Stimulated activated CD4-positive, alpha-beta T cell treated with anti-CD3 and anti-CD28 coated beads, Interleukin-1b, Interleukin-23, amount 100 ng/mL, for 1 hour (primary cell): Measurements from ENCODE around the gene OR10G7.

Source experiments
- DNase-seq, 2 donors: peaks; one replicate each; pipeline ENCODE4 v3.0.0-alpha.2; 2020; ENCODE audit warnings: low read depth in 2 of 2

Gene OR10G7, protein sequence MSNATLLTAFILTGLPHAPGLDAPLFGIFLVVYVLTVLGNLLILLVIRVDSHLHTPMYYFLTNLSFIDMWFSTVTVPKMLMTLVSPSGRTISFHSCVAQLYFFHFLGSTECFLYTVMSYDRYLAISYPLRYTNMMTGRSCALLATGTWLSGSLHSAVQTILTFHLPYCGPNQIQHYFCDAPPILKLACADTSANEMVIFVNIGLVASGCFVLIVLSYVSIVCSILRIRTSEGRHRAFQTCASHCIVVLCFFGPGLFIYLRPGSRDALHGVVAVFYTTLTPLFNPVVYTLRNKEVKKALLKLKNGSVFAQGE

GRCh38 chr11:124041254-124041653 lies at the start of gene OR10G7:
TSS of gene OR10G7 (minus strand) at chr11:124041325. CDS start at chr11:124039001, 2,324 bp downstream.
- no peak for DNase-seq

DNA sequence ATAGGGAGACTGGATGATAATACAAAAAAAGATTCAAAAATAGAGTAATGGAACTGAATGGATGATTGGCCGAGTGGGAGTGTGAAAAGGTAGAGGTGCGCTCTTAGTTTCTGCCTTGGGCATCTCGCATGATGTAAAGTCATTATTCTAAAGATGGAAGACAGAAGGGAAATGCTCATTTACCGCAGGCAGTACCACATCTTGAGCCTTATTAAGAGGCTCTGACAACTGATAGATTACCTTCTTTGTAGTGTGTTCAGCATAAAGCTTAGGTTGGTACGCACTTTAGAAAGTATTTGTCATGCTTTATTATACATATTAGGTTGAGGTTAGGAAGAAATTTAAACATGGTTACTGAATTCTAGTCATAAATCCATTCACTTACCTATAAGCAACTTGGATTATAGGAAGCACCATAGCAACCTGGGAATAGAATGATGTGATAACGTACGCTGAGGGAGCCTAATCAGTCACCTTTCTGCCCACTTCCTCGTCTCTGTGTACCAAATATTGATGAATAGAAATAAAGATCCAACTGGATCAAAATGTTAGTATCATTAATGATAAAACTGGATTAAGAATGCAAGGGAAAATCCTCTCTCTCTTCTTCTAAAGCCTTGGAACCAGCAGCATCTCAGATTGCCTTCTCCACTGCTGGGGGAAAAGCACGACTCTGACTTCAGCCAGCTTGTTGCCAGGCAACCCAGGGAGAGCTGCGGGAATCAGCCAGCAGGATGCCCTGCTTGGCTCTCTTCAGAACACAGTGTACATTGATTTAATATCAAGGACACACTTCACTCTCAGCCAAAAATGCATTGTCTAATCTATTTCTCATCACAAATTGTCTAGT lies 45.1 kb upstream of the OR10G7 start:
- DNase-seq = no peak

GRCh38 chr11:124085583-124085982 lies 44.5 kb upstream of the OR10G7 start:
- no peak for DNase-seq

- no peak for DNase-seq
These were observed 41.2 kb upstream of the OR10G7 start for GRCh38 chr11:124082371-124082770.

DNA sequence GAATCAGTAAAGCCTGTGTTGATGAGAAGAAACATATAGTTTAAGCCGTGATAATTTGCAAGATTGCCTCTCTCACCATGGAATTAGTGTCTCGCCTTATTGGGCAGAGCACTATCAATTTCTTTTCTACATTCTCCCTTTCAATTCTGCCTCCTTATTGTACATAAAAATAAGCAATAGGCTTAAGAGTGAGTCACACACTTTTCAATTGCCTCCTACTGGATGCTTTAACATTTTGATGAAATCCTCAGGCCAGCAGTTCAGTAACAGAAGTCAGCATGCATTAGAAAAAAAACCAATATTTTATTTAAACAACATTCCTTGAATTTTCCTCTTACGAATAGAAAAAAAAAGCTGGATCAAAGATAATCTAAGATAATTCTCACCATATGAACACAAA lies 40.4 kb upstream of the OR10G7 start:
- no peak for DNase-seq

- DNase-seq = no peak
These were observed 39.3 kb upstream of the OR10G7 start for GRCh38 chr11:124080327-124081001.

DNA sequence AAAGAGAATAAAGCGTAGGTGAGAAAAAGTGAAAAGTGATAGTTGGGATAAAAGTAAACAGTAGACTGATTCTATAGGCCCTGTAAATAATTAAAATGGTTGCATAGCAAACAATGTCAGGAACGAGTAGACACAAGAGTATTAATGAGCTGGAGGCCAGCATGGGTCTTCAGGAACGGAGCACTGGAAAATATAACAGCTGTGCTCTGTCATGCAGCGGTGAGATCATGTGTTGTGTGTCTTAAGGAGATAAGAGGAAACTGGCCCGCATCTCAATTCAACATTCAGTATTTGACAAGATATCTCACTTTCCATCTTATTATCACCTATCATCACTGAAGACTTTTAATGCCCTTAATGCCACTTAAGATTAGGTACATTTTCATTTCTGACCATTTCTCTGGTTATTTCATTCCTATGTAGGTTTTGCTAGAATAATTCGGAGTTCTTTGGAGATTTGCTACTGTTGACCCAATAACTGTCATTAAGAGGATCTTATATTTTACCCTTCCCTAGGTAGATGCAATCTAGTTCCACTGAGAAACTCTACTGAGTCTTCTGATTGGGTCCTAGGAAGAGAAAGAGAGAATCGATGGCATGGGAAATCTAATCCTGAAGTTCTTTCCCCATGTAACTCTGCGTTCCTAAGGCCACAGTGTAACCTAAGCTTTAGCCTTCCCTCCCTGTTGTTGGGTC lies 38.7 kb upstream of the OR10G7 start:
- DNase-seq = no peak

DNA sequence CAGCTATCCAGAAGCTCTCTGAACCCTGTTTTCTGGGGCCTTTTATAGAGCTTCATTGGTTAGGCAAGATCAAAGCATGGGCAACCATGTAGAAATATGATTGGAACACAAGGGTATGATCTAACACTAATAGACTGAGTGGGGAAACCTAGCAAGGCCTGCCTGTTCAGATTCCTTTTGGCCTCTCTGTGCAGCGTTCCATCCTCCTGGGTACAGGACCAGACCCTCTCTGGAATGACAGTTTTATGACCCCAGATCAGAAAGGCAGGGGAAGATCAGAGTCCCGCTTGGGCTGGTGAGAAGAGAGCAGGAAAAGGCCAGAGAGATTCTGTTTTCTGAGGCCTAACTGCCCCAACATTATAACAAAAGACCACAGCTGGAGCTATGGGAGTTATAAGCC lies 37.5 kb upstream of the OR10G7 start:
- no peak for DNase-seq

DNA sequence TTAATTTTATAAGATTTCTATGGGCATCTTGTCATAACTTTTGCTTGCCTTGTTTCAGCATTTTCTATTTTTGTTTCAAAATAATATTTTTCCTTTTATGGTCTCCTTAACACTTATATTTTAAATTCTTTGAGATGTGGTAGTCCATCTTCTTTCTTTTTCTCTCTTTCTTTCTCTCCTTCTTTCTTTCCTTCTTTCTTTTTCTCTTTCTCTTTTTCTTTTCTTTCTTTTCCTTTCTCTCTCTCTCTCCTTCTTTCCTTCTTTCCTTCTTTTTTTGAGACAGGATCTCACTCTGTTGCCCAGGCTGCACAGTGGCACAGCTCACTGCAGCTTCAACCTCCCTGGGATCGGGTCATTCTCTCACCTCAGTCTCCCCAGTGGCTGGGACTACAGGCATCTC lies 36.1 kb upstream of the OR10G7 start:
- no peak for DNase-seq

DNA sequence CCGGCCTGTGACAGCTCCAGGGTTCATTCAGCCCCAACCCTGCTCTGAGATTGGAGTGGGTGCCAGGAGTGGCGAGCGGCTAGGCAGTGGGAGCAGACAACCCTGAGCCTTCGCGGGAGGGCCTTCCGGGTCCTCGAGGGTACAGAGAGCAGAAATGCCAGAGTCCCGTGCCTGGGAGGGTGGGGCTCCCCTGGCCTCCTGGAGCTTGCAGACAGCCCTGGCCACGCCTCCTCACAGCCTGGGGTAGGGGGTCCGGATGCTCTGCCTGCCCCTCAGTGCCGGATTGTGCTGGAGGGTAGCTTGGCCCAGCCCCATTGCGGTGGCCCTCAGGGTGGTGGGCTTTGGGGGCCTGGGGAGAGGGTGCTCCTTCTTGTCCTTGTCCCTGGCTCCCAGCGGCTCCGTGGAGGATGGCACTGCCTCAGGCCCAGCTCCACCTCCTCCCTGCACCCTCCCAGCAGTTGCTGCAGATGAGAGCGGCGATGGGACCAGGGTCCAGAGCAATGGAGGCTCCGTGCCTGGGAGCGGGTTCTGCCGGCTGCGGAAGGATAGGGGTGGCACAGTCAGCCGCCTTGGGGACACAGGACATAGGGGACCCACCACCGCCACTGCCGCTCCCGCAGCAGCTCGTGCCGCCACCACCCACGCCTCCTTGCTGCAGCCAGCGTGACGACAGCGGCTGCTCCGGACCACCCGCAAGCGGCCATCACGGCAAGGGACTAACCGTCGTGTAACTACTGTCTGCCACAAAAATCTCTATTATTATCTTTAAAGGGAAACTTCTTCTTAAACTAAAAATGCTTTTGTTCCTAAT lies 34.9 kb upstream of the OR10G7 start:
- DNase-seq = no peak

- DNase-seq = no peak
These were observed 34.3 kb upstream of the OR10G7 start for GRCh38 chr11:124075492-124075840.

- DNase-seq = no peak
These were observed 33.4 kb upstream of the OR10G7 start for GRCh38 chr11:124074554-124074953.

DNA sequence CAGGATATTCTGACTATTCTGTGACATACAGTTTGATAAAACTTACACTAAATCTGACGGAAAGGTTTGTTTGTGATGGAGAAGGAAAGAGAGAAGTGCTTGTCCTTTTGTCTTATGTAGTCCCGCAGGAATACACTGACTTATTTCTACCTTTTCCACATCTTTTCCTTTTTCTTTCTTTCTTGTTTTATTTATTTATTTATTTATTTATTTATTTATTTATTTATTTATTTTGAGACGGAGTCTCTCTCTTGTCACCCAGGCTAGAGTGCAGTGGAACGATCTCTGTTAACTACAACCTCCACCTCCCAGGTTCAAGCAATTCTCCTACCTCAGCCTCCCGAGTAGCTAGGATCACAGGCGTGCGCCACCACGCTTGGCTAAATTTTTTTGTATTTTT lies 31.0 kb upstream of the OR10G7 start:
- DNase-seq = no peak

DNA sequence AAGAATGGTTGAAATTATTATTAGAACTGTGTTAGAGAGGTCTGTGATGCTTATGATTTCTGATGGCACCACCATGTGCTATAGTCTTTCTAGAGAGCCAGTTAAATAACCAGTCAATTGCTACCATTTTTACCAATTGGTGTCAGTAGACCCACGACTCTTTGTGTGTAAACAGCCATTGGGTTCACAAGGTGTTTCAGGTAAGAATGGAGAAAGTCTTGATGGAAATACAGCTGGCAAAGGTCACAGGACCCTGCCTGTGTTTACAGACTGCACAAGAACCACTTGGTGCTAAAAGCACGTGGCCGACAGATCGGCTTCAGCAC lies 30.5 kb upstream of the OR10G7 start:
- no peak for DNase-seq

- peak; percentile 37 to 44 for DNase-seq
These were observed 29.9 kb upstream of the OR10G7 start for GRCh38 chr11:124070915-124071622.

DNA sequence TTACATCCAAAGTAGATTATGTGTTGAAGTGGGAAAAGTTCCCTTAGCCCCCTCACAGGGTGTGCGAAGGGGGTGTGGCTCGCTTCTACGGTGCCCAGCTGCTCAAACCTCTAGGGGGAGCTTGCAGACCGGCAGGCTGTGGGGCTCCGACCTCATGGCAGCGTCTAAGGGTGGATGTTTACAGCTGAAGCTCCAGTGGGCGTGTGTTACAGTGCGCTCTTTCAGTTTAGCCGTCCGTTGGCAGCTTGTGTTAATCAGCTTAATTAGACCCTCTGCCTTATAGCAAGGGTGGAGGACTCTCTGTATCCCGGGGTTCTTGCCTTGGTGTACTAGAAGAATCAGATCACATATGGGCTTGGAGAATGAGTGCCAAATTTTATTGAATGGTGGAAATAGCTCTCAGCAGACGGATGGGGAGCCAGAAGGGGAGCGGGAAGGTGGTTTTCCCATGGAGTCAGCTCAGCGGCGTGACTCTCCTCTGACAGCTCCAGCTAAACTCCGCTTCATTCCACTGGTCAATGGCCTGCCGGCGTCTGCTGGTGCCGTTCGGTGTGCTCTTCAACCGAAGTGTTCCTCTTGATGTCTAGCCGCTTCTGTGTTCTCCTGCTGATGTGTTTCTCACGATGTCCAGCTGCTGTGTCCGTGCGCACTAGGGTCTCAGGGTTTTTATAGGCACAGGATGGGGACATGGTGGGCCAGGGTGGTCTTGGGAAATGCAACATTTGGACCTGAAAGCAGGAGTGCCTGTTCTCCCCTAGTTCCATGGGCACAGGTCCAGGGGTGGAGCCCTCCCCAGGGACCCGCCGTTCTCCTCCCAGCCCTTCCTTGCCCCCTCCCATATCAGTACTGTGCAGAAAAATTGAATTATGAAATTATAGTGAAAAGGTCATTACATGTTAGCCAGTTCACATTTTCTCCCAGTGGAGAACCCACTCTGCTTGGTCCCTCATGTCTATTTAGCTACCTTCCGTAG lies 28.6 kb upstream of the OR10G7 start:
- no peak for DNase-seq

DNA sequence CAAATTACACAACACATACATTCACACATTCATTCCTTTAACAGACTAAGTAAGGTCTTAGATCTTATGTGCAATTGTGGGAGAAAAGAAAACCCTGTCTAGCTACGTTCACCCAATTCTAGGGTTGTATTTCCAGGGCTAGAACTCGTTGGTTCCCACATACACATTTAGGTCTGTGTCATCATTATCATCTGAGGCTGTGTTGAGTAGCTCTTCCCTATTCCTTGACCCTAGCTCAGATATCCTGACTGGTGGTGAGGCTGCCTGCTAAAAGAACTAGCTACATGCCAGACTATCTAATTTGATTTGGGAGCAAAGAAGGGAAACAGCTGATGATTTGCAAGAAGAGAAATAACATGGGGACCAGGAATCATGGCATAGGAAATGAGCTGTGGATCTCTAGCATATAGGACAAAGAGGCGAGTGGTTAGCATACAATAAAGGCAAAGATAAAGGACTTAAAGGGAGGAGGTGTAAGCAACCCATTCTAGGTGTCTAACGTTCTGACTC lies 27.5 kb upstream of the OR10G7 start:
- DNase-seq = no peak

DNA sequence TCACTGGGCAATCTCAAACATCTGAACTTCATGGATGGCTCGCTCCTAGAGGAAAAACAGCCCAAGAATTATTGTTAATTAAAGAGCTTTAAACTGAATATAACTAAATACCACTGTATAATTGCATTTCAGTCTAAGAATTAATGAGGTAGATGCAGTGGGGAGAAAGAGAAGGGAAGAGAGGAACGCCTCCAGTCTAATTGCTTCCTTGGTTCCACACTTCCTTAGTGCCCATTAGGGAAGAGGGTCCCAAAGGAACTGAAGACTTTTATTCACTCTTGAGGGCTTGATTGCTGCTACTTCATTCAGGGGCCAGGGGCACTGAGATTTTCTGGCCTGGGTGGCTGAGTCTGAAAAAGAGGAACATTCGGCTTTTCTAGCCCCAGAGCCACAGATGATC lies 11.8 kb upstream of the OR10G7 start:
- DNase-seq = no peak

- DNase-seq = no peak
These were observed 9.6 kb upstream of the OR10G7 start for GRCh38 chr11:124050748-124051147.
